ENCODE data around the gene RAB34. TPM values are rescaled to one million over a fixed set of nuclear protein-coding genes. Genes with fewer than 3 reads are reported as not detected.

Gene RAB34
- total RNA-seq, 2 donors from 2014 or later, result 6.2 to 14.0 TPM

DNA sequence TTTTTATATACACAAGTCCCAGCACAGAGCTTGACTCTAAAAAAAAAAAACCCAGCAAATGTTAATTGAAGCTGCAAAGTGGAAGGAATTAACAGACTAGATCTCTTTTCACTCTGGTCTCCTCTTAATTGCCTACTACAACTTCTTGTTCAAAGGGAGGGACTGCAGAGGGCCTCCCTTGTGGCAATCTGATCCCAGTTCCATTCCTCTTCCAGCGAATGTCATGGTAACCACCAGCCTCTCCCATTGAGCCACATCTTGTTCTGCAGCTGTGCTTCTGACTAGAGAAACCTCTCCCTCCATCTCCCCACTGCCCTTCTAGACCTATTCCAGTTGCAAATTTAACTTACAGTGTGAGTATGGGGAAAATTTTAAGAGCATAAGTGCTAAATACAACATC, 49.8 kb downstream of the RAB34 start:
- Histone ChIP-seq H3K9ac (ENCODE audit: low read depth in 2 of 2, low read length in 2 of 2) (no peak overlapping the region), H3K4me1 (peaks cover 6% of the 10 kb centered on the region), H3K9me3 (no peaks in the 10 kb centered on the region), H3K4me3 (no peak overlapping the region), H3K27me3 (no peaks in the 10 kb centered on the region), H3K27ac (no peak overlapping the region), H3K36me3 (peaks cover 6% of the 10 kb centered on the region)
- TF ChIP-seq, protein P1, sequence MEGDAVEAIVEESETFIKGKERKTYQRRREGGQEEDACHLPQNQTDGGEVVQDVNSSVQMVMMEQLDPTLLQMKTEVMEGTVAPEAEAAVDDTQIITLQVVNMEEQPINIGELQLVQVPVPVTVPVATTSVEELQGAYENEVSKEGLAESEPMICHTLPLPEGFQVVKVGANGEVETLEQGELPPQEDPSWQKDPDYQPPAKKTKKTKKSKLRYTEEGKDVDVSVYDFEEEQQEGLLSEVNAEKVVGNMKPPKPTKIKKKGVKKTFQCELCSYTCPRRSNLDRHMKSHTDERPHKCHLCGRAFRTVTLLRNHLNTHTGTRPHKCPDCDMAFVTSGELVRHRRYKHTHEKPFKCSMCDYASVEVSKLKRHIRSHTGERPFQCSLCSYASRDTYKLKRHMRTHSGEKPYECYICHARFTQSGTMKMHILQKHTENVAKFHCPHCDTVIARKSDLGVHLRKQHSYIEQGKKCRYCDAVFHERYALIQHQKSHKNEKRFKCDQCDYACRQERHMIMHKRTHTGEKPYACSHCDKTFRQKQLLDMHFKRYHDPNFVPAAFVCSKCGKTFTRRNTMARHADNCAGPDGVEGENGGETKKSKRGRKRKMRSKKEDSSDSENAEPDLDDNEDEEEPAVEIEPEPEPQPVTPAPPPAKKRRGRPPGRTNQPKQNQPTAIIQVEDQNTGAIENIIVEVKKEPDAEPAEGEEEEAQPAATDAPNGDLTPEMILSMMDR (IDR thresholded peaks at IDR 0.05), result no peak
- DNase-seq, result no peak
- intact Hi-C loops (cut with DNase I), result no loop called here

DNA sequence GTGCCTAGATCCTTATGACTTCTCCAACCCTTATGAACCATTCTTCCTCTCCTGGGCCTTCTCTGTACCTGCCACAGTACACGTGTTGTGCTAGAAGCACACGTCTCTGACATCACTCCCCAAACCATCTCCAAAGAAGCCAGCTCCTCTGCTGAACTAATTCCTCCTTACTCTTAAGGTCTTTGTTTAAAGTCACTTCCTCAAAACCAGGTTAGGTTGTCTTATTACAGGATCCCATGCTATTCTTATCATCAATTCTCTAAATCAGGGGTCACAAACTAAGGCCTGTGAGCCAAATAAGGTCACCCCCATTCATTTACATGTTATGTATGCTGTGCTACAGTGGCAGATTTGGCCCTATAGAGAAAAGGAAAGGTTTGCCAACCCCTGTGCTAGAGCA, 51.7 kb downstream of the RAB34 start:
- intact Hi-C loops (cut with DNase I), result no loop called here
- peaks cover 7% of the 10 kb centered on the region for H3K4me1 ChIP-seq
- H3K9me3 ChIP-seq, result no peaks in the 10 kb centered on the region
- H3K27me3 ChIP-seq, result no peaks in the 10 kb centered on the region
- TF ChIP-seq, protein P1 (IDR thresholded peaks at IDR 0.05), result no peak
- H3K36me3 ChIP-seq, result no peaks in the 10 kb centered on the region
- no peak for DNase-seq
- no peak overlapping the region for H3K9ac ChIP-seq (ENCODE audit: low read depth in 2 of 2, low read length in 2 of 2)
- H3K27ac ChIP-seq, result no peak overlapping the region
- no peak overlapping the region for H3K4me3 ChIP-seq

Other genes with a start within 250 kb of the RAB34 start
- gene SLC13A2, start 244.2 kb downstream of the RAB34 start, total RNA-seq, result 10 to 100 TPM; 24.7 to 40.5 TPM
- gene FOXN1, start 211.5 kb downstream of the RAB34 start, total RNA-seq, result under 1 TPM in 1 of 2 donors, not detected in 1; 0.32 TPM
- gene UNC119, start 165.2 kb downstream of the RAB34 start, total RNA-seq, result 10 to 100 TPM; 31.4 to 39.8 TPM
- gene PIGS, start 146.3 kb downstream of the RAB34 start, total RNA-seq, result 10 to 100 TPM; 71.9 to 82.7 TPM
- 100 to 1,000 TPM in 1 of 2 donors, 10 to 100 TPM in 1; 14.4 to 111 TPM for gene ALDOC, start 141.0 kb downstream of the RAB34 start, total RNA-seq
- 10 to 100 TPM; 25.6 to 81.8 TPM for gene SPAG5, start 118.8 kb downstream of the RAB34 start, total RNA-seq
- 10 to 100 TPM in 1 of 2 donors, 1 to 10 TPM in 1; 3.2 to 16.2 TPM for gene RSKR, start 103.7 kb downstream of the RAB34 start, total RNA-seq
- 100 to 1,000 TPM; 114 to 202 TPM for gene BLTP2, start 72.7 kb downstream of the RAB34 start, total RNA-seq
- gene SDF2, start 56.0 kb downstream of the RAB34 start, total RNA-seq, result 10 to 100 TPM; 50.7 to 56.4 TPM
- gene SUPT6H, start 55.7 kb downstream of the RAB34 start, total RNA-seq, result 10 to 100 TPM; 40.1 to 47.1 TPM
- gene PROCA1, start 6.0 kb downstream of the RAB34 start, total RNA-seq, result 1 to 10 TPM; 1.0 to 2.5 TPM
- gene RPL23A, start 2.1 kb upstream of the RAB34 start, total RNA-seq, result 1,000 to 10,000 TPM; 1,201 to 1,388 TPM
- gene TLCD1, start 8.4 kb upstream of the RAB34 start, total RNA-seq, result 10 to 100 TPM in 1 of 2 donors, 1 to 10 TPM in 1; 5.7 to 20.4 TPM
- 1 to 10 TPM; 3.0 to 6.7 TPM for gene NEK8, start 10.9 kb upstream of the RAB34 start, total RNA-seq
- gene TRAF4, start 26.1 kb upstream of the RAB34 start, total RNA-seq, result 100 to 1,000 TPM in 1 of 2 donors, 10 to 100 TPM in 1; 92.1 to 128 TPM
- gene FAM222B, start 124.9 kb upstream of the RAB34 start, total RNA-seq, result 10 to 100 TPM; 27.9 to 35.4 TPM
- 10 to 100 TPM; 34.7 to 72.0 TPM for gene ERAL1, start 137.1 kb upstream of the RAB34 start, total RNA-seq
- gene FLOT2, start 179.9 kb upstream of the RAB34 start, total RNA-seq, result 100 to 1,000 TPM in 1 of 2 donors, 10 to 100 TPM in 1; 92.1 to 125 TPM
- gene DHRS13, start 185.2 kb upstream of the RAB34 start, total RNA-seq, result 10 to 100 TPM in 1 of 2 donors, 1 to 10 TPM in 1; 8.7 to 22.8 TPM
- 10 to 100 TPM; 37.7 to 42.2 TPM for gene PHF12, start 233.7 kb upstream of the RAB34 start, total RNA-seq

Data from colonic mucosa (tissue), 4 donors.